Measurements from ENCODE around the gene PHLDA2.

DNA sequence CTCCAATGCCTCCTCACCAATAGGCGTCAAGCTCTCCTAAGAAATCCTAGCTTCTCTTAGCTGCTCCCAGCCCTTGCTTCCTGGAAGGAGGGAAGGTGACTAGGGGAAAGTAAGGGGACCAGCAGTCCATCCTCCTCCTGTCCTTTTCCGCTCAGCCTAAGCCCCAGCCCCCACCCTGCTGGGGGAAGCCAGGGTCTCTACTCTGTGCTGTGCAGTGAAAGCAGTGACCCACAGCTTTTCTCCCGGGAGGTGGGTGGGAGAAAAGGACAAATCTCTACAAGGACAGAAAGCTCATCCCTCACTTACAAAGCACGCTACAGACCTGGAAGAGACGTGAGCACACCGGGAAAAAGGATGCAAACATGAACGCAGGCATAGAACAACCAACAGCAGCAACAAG lies 30.9 kb upstream of the PHLDA2 start:
- TF ChIP-seq, protein P1, sequence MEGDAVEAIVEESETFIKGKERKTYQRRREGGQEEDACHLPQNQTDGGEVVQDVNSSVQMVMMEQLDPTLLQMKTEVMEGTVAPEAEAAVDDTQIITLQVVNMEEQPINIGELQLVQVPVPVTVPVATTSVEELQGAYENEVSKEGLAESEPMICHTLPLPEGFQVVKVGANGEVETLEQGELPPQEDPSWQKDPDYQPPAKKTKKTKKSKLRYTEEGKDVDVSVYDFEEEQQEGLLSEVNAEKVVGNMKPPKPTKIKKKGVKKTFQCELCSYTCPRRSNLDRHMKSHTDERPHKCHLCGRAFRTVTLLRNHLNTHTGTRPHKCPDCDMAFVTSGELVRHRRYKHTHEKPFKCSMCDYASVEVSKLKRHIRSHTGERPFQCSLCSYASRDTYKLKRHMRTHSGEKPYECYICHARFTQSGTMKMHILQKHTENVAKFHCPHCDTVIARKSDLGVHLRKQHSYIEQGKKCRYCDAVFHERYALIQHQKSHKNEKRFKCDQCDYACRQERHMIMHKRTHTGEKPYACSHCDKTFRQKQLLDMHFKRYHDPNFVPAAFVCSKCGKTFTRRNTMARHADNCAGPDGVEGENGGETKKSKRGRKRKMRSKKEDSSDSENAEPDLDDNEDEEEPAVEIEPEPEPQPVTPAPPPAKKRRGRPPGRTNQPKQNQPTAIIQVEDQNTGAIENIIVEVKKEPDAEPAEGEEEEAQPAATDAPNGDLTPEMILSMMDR (IDR thresholded peaks at IDR 0.05) = no peak
- TF ChIP-seq POLR2A (IDR thresholded peaks at IDR 0.05) = no peak

Measured in Peyer's patch (tissue), 4 donors.